Body of pancreas (tissue), 4 donors: ENCODE measurements around the gene PDLIM4. TPM values are rescaled to one million over a fixed set of nuclear protein-coding genes. Genes with fewer than 3 reads are reported as not detected.

ENCODE experiments used
- ATAC-seq: fragments of 150-250 bp; one replicate; pipeline ENCODE4 v1.9.1; 2016
- DNase-seq, 4 donors: peaks; one replicate each; pipeline ENCODE4 v3.0.0-alpha.2; 2019
- H3K27ac ChIP-seq, 4 donors: fragments of 200-600 bp; sonication (generic); 1 replicate in 3 of 4; 2 replicates in 1 of 4; pipeline versions ENCODE4 v1.5.1 to v1.6.1; 2016 to 2019; ENCODE audit warnings: mild to moderate bottlenecking in 1 of 4, mixed read lengths in 1 of 4, moderate library complexity in 1 of 4
- H3K27me3 ChIP-seq, 2 donors: fragments of 200-600 bp; sonication (generic); one replicate each; pipeline ENCODE4 v1.6.0; 2016; ENCODE audit warnings: mild to moderate bottlenecking in 1 of 2
- H3K36me3 ChIP-seq, 2 donors: fragments of 200-600 bp; sonication (generic); replicated peaks in 1 of 2; 2 replicates each; pipeline ENCODE4 v1.5.1; 2016; ENCODE audit warnings: low read depth in 2 of 2; ENCODE audit not compliant: insufficient read depth in 1 of 2
- H3K4me1 ChIP-seq: fragments of 200-600 bp; sonication (generic); one replicate; pipeline ENCODE4 v1.6.0; 2016
- H3K4me3 ChIP-seq, 2 donors: fragments of 200-600 bp; sonication (generic); 1 replicate in 1 of 2; 2 replicates in 1 of 2; pipeline ENCODE4 v1.5.1; 2016 to 2019
- H3K9me3 ChIP-seq, 3 donors: fragments of 200-600 bp; sonication (generic); 1 replicate in 2 of 3; 2 replicates in 1 of 3; pipeline ENCODE4 v1.5.1; 2016
- POLR2A ChIP-seq, 3 donors: fragments of 450-650 bp; IDR thresholded peaks; one replicate each; pipeline ENCODE4 v1.6.1; 2016; ENCODE audit warnings: antibody characterized with exemption in 3 of 3, mild to moderate bottlenecking in 2 of 3
- WGBS, 2 donors: methylation state at CpG; one replicate each; pipeline ENCODE4 v1.1.5; 2017; 5-methylcytosine and 5-hydroxymethylcytosine counted together
- intact Hi-C: fragments of 100-400 bp; cut with DNase I; formaldehyde crosslinking; loops from one replicate; pipeline ENCODE4 v1.15.1; 2023
- total RNA-seq, 2 donors: library from RNA; depleted of rRNA; stranded (reverse); fragments of >200 nt; gene quantifications; one replicate each; pipeline ENCODE4 v1.1.0, GENCODE V29; 2016
- TF ChIP-seq, protein P1 (sequence below), 7 experiments: fragments of 450-650 bp in 4 of 7; fragments of 200-600 bp in 3 of 7; sonication (generic) in 3 of 7; IDR thresholded peaks; one replicate each; pipeline ENCODE4 v1.5.1; 2016 to 2019; ENCODE audit warnings: antibody characterized with exemption in 7 of 7

The PDLIM4 gene
- total RNA-seq, 2 donors from 2014 or later = 4.2 to 4.3 TPM

DNA sequence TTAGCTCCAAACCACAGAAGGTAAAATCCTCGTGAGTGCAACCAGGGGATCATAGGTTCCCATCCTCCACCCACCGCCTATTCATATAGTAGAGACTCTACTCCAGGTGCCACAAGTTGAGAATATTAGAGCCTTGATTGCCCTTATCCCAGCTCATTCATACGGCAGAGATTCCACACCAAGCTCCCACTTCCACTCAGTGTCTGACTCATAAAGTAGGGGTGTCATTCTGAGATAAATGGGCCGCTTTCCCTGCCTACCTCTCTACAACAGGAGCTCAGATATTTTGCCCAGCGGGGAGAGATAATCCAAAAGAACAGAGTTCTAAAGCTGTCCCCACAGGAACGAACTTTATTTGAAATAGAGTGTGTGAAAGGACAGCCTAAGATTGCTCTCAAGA, 46.1 kb downstream of the PDLIM4 start:
- intact Hi-C loops = no loop called here
- Histone ChIP-seq H3K4me3 (no peak overlapping the region), H3K27me3 (no peaks in the 10 kb centered on the region), H3K36me3 (no peaks in the 10 kb centered on the region), H3K9me3 (no peaks in the 10 kb centered on the region), H3K27ac (no peak overlapping the region), H3K4me1 (no peaks in the 10 kb centered on the region)
- WGBS, 2 donors = 92 to 93% methylated on average over 6 of the region's 6 CpGs
- DNase-seq (no peak), ATAC-seq (no peak)
- TF ChIP-seq, protein P1, sequence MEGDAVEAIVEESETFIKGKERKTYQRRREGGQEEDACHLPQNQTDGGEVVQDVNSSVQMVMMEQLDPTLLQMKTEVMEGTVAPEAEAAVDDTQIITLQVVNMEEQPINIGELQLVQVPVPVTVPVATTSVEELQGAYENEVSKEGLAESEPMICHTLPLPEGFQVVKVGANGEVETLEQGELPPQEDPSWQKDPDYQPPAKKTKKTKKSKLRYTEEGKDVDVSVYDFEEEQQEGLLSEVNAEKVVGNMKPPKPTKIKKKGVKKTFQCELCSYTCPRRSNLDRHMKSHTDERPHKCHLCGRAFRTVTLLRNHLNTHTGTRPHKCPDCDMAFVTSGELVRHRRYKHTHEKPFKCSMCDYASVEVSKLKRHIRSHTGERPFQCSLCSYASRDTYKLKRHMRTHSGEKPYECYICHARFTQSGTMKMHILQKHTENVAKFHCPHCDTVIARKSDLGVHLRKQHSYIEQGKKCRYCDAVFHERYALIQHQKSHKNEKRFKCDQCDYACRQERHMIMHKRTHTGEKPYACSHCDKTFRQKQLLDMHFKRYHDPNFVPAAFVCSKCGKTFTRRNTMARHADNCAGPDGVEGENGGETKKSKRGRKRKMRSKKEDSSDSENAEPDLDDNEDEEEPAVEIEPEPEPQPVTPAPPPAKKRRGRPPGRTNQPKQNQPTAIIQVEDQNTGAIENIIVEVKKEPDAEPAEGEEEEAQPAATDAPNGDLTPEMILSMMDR (IDR thresholded peaks at IDR 0.05) = no peak
- TF ChIP-seq POLR2A (IDR thresholded peaks at IDR 0.05) = no peak

GRCh38 chr5:132305420-132305819, 47.9 kb downstream of the PDLIM4 start:
- Histone ChIP-seq H3K4me3 (no peak overlapping the region), H3K27ac (no peak overlapping the region), H3K36me3 (no peaks in the 10 kb centered on the region), H3K4me1 (no peaks in the 10 kb centered on the region), H3K27me3 (no peaks in the 10 kb centered on the region), H3K9me3 (no peaks in the 10 kb centered on the region)
- intact Hi-C loops = no loop called here
- DNase-seq = no peak
- WGBS, 2 donors = 83 to 88% methylated on average over 2 of the region's 2 CpGs
- no peak for ATAC-seq
- no peak for TF ChIP-seq POLR2A (IDR thresholded peaks at IDR 0.05)
- TF ChIP-seq, protein P1 (IDR thresholded peaks at IDR 0.05) = no peak

DNA sequence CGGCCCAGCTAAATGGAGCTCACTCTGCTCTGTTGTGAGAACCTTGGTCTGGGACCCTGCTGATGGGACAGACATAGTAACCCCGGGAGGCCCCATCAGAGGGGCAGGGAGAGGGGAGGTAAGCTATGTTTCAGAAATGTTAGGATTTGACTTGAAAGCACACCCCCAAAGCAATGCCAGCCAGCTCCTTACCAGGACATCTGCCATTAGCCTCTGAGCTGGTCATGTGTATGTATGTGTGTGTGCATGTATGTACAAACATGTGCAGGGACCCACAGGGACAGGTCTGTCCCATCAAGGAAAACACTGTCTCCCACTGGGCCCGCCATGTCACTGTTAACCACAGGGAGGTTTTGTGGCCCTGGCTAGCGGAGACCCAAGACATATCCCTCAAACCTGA, 51.2 kb downstream of the PDLIM4 start:
- Histone ChIP-seq H3K36me3 (no peaks in the 10 kb centered on the region), H3K4me1 (no peaks in the 10 kb centered on the region), H3K9me3 (no peaks in the 10 kb centered on the region), H3K4me3 (no peak overlapping the region), H3K27me3 (no peaks in the 10 kb centered on the region), H3K27ac (no peak overlapping the region)
- ATAC-seq (no peak), DNase-seq (no peak)
- intact Hi-C loops = no loop called here
- 89 to 96% methylated on average over 2 to 4 of the region's 4 CpGs for WGBS, 2 donors
- TF ChIP-seq POLR2A (IDR thresholded peaks at IDR 0.05) = no peak
- TF ChIP-seq, protein P1 (IDR thresholded peaks at IDR 0.05) = no peak

DNA sequence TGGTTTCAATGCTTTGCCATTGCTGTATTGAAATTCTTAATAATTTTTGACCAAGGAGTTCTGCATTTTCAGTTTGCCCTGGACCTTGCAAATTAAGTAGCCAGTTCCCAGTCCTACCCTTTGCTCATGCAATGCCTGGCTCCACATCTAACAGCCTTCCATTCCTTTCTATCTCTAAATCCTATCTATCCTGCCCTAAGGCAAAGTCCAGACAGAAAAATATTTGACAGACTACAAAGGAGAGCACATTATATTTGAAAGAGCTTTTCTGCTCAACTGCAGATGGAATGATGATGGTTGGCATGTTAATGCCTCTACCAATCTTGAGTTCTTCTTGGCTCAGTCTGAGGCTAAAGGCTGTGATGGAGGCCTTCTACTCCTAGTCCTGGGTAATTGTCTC, 52.2 kb downstream of the PDLIM4 start:
- Histone ChIP-seq H3K4me3 (no peak overlapping the region), H3K4me1 (no peaks in the 10 kb centered on the region), H3K9me3 (no peaks in the 10 kb centered on the region), H3K27ac (no peak overlapping the region), H3K27me3 (no peaks in the 10 kb centered on the region), H3K36me3 (no peaks in the 10 kb centered on the region)
- TF ChIP-seq POLR2A (IDR thresholded peaks at IDR 0.05) = no peak
- TF ChIP-seq, protein P1 (IDR thresholded peaks at IDR 0.05) = no peak
- ATAC-seq (no peak), DNase-seq (no peak)
- intact Hi-C loops = no loop called here

DNA sequence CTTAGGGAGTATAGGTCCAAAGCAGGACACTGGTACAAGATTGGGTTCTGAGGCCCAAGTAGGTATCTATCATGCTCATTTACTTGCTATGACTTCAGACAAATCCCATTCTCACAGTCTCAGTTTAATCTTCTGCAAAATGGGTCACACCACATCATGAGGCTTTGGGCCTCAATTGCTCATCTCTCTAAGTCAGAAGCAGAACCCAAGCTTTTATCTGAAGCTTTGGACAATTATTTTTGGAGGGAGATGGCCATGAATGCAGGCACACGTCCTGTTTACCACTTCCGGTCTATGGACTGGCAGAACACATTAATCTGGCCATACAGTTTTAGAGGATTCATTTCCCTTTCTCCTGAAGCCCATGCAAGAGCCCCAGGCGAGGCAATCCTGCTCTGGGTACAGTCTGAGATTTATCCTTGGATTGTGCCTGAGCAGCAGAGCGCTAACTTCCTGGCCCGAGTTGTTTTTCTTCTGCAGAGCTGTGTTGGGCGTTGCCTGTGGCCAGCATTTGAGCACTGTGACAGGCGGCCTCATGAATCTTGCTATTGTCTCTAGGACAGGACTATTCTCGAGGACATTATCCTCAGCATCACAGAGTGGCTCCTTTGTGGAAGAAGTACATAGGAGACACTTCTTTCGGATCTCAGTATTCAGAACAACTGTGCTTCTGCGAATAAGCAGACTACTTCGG, 52.8 kb downstream of the PDLIM4 start:
- H3K4me3 ChIP-seq = no peak overlapping the region
- H3K9me3 ChIP-seq = no peaks in the 10 kb centered on the region
- TF ChIP-seq, protein P1 (IDR thresholded peaks at IDR 0.05) = no peak
- TF ChIP-seq POLR2A (IDR thresholded peaks at IDR 0.05) = no peak
- no peak for DNase-seq
- no peaks in the 10 kb centered on the region for H3K4me1 ChIP-seq
- 79% methylated on average over 11 of the region's 11 CpGs for WGBS, 2 donors
- no peaks in the 10 kb centered on the region for H3K36me3 ChIP-seq
- intact Hi-C loops = no loop called here
- no peaks in the 10 kb centered on the region for H3K27me3 ChIP-seq
- ATAC-seq = no peak
- H3K27ac ChIP-seq = no peak overlapping the region
